ENCODE results near the gene NGF.

GRCh38 chr1:115320377-115320776 lies 17.7 kb downstream of the NGF start:
- TF ChIP-seq CTCF (IDR thresholded peaks at IDR 0.05): no peak
- TF ChIP-seq EZH2 (IDR thresholded peaks at IDR 0.05; ENCODE audit: borderline replicate concordance, insufficient read depth, low read depth, low read length, poor library complexity, severe bottlenecking): no peak
